ENCODE data around the gene ZNF215.

- TF ChIP-seq POLR2A (IDR thresholded peaks at IDR 0.05; ENCODE audit: low read depth, low read length) (no peak), TAF1 (IDR thresholded peaks at IDR 0.05; ENCODE audit: low read depth, low read length) (no peak)
Observed at GRCh38 chr11:6931146-6931713, 5.0 kb downstream of the ZNF215 start.
